ENCODE measurements around the gene MTM1.

DNA sequence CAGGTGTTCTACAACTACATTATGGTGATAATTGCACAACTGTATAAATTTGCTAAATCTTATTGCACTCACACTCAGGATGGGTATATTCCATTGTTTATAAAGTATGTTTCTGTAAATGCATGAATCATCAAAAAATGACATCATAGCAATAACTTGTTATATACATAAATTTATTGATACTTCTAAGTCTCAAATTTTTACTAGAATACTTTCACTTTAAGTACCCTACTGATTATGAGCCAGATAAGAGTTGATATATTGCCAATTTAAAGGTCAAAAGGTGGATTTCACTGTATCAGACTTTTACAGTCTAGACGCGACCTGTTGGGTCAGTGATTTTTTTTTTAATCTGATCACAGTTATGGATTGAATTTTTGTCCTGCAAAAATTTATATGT is 87.4 kb downstream of the MTM1 start:
- TF ChIP-seq, protein P1, sequence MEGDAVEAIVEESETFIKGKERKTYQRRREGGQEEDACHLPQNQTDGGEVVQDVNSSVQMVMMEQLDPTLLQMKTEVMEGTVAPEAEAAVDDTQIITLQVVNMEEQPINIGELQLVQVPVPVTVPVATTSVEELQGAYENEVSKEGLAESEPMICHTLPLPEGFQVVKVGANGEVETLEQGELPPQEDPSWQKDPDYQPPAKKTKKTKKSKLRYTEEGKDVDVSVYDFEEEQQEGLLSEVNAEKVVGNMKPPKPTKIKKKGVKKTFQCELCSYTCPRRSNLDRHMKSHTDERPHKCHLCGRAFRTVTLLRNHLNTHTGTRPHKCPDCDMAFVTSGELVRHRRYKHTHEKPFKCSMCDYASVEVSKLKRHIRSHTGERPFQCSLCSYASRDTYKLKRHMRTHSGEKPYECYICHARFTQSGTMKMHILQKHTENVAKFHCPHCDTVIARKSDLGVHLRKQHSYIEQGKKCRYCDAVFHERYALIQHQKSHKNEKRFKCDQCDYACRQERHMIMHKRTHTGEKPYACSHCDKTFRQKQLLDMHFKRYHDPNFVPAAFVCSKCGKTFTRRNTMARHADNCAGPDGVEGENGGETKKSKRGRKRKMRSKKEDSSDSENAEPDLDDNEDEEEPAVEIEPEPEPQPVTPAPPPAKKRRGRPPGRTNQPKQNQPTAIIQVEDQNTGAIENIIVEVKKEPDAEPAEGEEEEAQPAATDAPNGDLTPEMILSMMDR (IDR thresholded peaks at IDR 0.05) = no peak
- TF ChIP-seq POLR2A (IDR thresholded peaks at IDR 0.05) (no peak), EP300 (IDR thresholded peaks at IDR 0.05) (no peak)
